T-cell (primary cell): Measurements from ENCODE around the gene SAA4. TPM values are rescaled to one million over a fixed set of nuclear protein-coding genes. Genes with fewer than 3 reads are reported as not detected.
"Not testable (repeated sequence)": the region's sequence is repeated elsewhere in the genome, so short reads cannot be mapped to it uniquely, and the experiment has no call there.

ENCODE experiments used
- ATAC-seq, 4 experiments: fragments of 200-7000 bp in 3 of 4; fragments of 150-1000 bp in 1 of 4; cut with Tn5 transposase; replicated peaks in 1 of 4; 1 replicate in 3 of 4; 2 replicates in 1 of 4; pipeline ENCODE4 v1.10.0; 2021; ENCODE audit warnings: moderate library complexity in 3 of 4, mild to moderate bottlenecking in 2 of 4, moderate number of reproducible peaks in 1 of 4
- CTCF ChIA-PET, 2 donors: fragments of 300-600 bp; sonication (Branson Sonifier 250); formaldehyde crosslinking; loops; one replicate each; lab custom pipeline; 2022; ENCODE audit warnings: antibody characterized with exemption in 2 of 2; lab: Charles Lee
- POLR2A ChIA-PET, 2 donors: fragments of 300-600 bp; sonication (Branson Sonifier 250); formaldehyde crosslinking; loops; one replicate each; lab custom pipeline; 2022; ENCODE audit warnings: antibody characterized with exemption in 2 of 2; lab: Charles Lee
- DNase-seq, 35 experiments: peaks; one replicate each; pipeline versions ENCODE4 v3.0.0 to v3.0.0-alpha.2; 2013 to 2023
- H3K27ac ChIP-seq: one replicate; pipeline ENCODE4 v1.5.1; 2013; ENCODE audit warnings: low read length
- H3K27me3 ChIP-seq, 2 experiments: replicated peaks in 1 of 2; 1 replicate in 1 of 2; 2 replicates in 1 of 2; pipeline versions ENCODE4 v1.6.1 to v1.7.0; 2013; ENCODE audit warnings: low read length in 1 of 2, mixed read lengths in 1 of 2; ENCODE audit not compliant: control insufficient read depth in 2 of 2, insufficient read depth in 2 of 2; ENCODE audit errors: extremely low read depth in 1 of 2
- H3K36me3 ChIP-seq, 2 donors: 1 replicate in 1 of 2; 2 replicates in 1 of 2; pipeline versions ENCODE4 v1.6.1 to v1.7.0; 2013; ENCODE audit warnings: low read length in 1 of 2; ENCODE audit not compliant: control insufficient read depth in 2 of 2, insufficient read depth in 1 of 2; ENCODE audit errors: extremely low read depth in 1 of 2
- H3K4me1 ChIP-seq, 2 experiments: 1 replicate in 1 of 2; 2 replicates in 1 of 2; pipeline versions ENCODE4 v1.6.1 to v1.7.0; 2013; ENCODE audit warnings: low read length in 2 of 2, mixed read lengths in 1 of 2; ENCODE audit not compliant: insufficient read depth in 2 of 2, control insufficient read depth in 1 of 2; ENCODE audit errors: extremely low read depth in 1 of 2
- H3K4me3 ChIP-seq, 2 donors: 1 replicate in 1 of 2; 2 replicates in 1 of 2; pipeline versions ENCODE4 v1.5.1 to v1.7.0; 2013; ENCODE audit warnings: mild to moderate bottlenecking in 2 of 2, low read length in 1 of 2, moderate library complexity in 1 of 2; ENCODE audit not compliant: control insufficient read depth in 1 of 2; ENCODE audit errors: extremely low read depth in 1 of 2
- H3K9me3 ChIP-seq: 2 replicates; pipeline ENCODE4 v1.7.0; 2013
- H3K27ac Mint-ChIP-seq, 2 donors: one replicate each; pipeline ENCODE4 v1.8.0; 2020 to 2021; ENCODE audit warnings: mild to moderate bottlenecking in 2 of 2, mixed read lengths in 2 of 2
- H3K27me3 Mint-ChIP-seq, 2 donors: one replicate each; pipeline ENCODE4 v1.8.0; 2021 to 2022; ENCODE audit warnings: mixed read lengths in 2 of 2
- H3K36me3 Mint-ChIP-seq: one replicate; pipeline ENCODE4 v1.8.0; 2021; ENCODE audit warnings: mixed read lengths
- H3K4me1 Mint-ChIP-seq, 3 donors: one replicate each; pipeline ENCODE4 v1.8.0; 2020 to 2022; ENCODE audit warnings: mixed read lengths in 3 of 3, mild to moderate bottlenecking in 1 of 3
- H3K4me3 Mint-ChIP-seq, 3 donors: one replicate each; pipeline ENCODE4 v1.8.0; 2020 to 2022; ENCODE audit warnings: mild to moderate bottlenecking in 3 of 3, mixed read lengths in 3 of 3, moderate library complexity in 3 of 3
- H3K9me3 Mint-ChIP-seq, 3 donors: one replicate each; pipeline ENCODE4 v1.8.0; 2020 to 2022; ENCODE audit warnings: mixed read lengths in 3 of 3
- WGBS: methylation state at CpG from one replicate; pipeline ENCODE4 v1.1.5; 2013; ENCODE audit warnings: missing lambda C conversion rate; ENCODE audit not compliant: insufficient coverage; 5-methylcytosine and 5-hydroxymethylcytosine counted together
- total RNA-seq, 35 experiments: library from RNA in 6 of 35; stranded (reverse) in 6 of 35; fragments of 120-200 nt in 1 of 35; gene quantifications; one replicate each; pipeline versions ENCODE4 v1.2.1 to v1.2.4 and lab custom pipeline; 2013 to 2026

Gene SAA4
- total RNA-seq, 5 donors from 2014 or later (not counting 1 experiment from before 2014, with no cell fraction given), result 0.54 to 0.93 (median 0.63) TPM; not detected in 2

DNA sequence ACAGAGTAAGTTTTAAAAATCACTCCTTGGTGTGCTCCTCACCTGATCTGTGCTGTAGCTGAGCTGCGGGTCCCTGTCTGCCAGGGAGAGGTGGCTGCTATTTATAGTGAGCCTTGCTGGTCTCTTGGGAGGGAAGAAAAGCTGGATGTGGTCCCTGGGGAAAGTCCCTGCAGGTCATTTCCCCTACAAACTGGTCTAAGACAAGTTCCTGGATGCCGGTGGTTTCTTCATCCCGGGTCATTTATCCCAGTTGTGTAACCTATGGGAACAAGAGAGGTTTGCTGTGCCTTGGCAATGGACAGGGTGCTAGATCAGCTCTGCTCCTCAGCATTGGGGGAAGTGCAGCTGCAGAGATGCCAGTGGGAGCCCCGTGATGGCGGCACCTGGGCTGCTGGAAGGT lies 12.0 kb upstream of the SAA4 start, which contains the start of gene SAA2:
Gene SAA2, minus strand, starts transcription at position 108 of the 400 bp plus-strand sequence. CDS start 657 bp downstream, outside the sequence.
- Histone ChIP-seq H3K4me3 (no peak within 1 kb of the TSS), H3K4me1 (peaks cover 0 to 15% of the 10 kb centered on the region in 2 experiments), H3K27me3 (no peaks in the 10 kb centered on the region), H3K36me3 (no peaks in the 10 kb centered on the region), H3K9me3 (no peaks in the 10 kb centered on the region), H3K27ac (no peak within 1 kb of the TSS)
- Mint-ChIP-seq H3K9me3 (peaks cover 0 to 5% (median 0%) of the 10 kb centered on the region in 3 donors), H3K4me3 (no peak within 1 kb of the TSS), H3K36me3 (no peaks in the 10 kb centered on the region), H3K4me1 (peaks cover 0 to 20% (median 8%) of the 10 kb centered on the region in 3 donors), H3K27ac (no peak within 1 kb of the TSS), H3K27me3 (peaks cover 0 to 3% of the 10 kb centered on the region in 2 donors)
- ChIA-PET CTCF (no interaction called here), POLR2A (no interaction called here)
- WGBS, result 87% methylated on average over 4 of the region's 5 CpGs
- DNase-seq (no peak), ATAC-seq (no peak)

- H3K36me3 Mint-ChIP-seq, H3K4me3 ChIP-seq, H3K9me3 Mint-ChIP-seq, DNase-seq, H3K27me3 ChIP-seq, H3K27me3 Mint-ChIP-seq, H3K9me3 ChIP-seq, H3K36me3 ChIP-seq, ATAC-seq, CTCF ChIA-PET, POLR2A ChIA-PET: not testable (repeated sequence)
- Mint-ChIP-seq H3K4me1 (peaks cover 0 to 20% (median 8%) of the 10 kb centered on the region in 3 donors), H3K27ac (peak overlapping the region; percentile 81 to 94), H3K4me3 (peak overlapping the region in 2 of 3 donors; percentile 69 to 75)
- Histone ChIP-seq H3K4me1 (peaks cover 0 to 15% of the 10 kb centered on the region in 2 experiments), H3K27ac (peak overlapping the region; percentile 67)
- WGBS, result no CpG with 5 or more reads among the region's 6 CpGs
These were observed 10.6 kb upstream of the SAA4 start for GRCh38 chr11:18247191-18247581.

DNA sequence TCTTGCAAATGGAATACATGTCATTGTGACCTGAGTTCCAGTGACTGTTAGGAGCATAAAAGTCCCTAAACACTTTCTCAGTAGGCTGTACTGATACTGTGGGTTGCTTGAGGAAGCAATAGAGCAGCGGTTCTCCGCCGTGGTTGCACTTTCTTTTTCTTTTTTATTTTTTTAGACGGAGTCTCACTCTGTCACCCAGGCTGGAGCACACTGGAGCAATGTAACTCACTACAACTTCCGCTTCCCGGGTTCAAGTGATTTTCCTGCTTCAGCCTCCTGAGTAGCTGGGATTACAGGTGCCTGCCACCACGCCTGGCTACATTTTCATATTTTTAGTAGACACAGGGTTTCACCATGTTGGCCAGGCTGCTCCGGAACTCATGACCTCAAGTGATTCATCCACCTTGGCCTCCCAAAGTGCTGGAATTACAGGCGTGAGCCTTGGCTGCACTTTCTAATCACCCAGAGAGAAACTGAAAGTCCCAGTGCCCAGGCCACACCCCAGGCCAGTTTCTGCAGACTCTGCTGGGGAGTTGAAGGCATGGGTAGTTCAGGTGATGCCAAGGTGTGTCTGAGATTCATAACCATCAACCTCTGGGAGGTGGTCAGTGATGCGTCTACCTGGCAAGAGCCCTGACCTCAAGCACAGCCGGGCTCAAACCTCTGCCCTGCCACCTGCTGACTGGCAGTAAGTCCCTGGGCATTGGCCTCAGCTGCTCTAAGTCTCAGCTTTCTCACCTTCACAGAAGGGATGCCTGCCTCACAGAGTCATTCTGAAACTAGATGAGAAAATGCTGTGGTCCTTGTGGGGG lies 10.0 kb upstream of the SAA4 start:
- peak overlapping the region; percentile 67 for H3K27ac ChIP-seq
- ATAC-seq, result peak; percentile 50 to 74 (median 67)
- CTCF ChIA-PET, H3K27me3 Mint-ChIP-seq, H3K9me3 ChIP-seq, H3K36me3 Mint-ChIP-seq, H3K36me3 ChIP-seq, H3K9me3 Mint-ChIP-seq, H3K27me3 ChIP-seq: not testable (repeated sequence)
- Mint-ChIP-seq H3K27ac (peak overlapping the region; percentile 81 to 94), H3K4me1 (peaks cover 0 to 20% (median 8%) of the 10 kb centered on the region in 3 donors), H3K4me3 (peak overlapping the region; percentile 69 to 75 (median 71))
- peak overlapping the region in 1 of 2 donors; percentile 23 for H3K4me3 ChIP-seq
- peak in 3 of 35 experiments; percentile 5 to 47 (median 16) for DNase-seq
- WGBS, result 15% methylated on average over 7 of the region's 11 CpGs
- POLR2A ChIA-PET, result interaction anchor here in 1 of 2 donors (0.6 kb wide), 1 partner anchor 157 kb away, joined by 3 read pairs; no protein-coding TSS in a partner anchor
- H3K4me1 ChIP-seq, result peaks cover 0 to 15% of the 10 kb centered on the region in 2 experiments

GRCh38 chr11:18245396-18245795 lies 8.8 kb upstream of the SAA4 start:
- Mint-ChIP-seq H3K9me3 (peaks cover 0 to 9% (median 0%) of the 10 kb centered on the region in 3 donors), H3K4me1 (peaks cover 0 to 20% (median 8%) of the 10 kb centered on the region in 3 donors), H3K27me3 (peaks cover 5 to 6% of the 10 kb centered on the region in 2 donors), H3K4me3 (no peak overlapping the region), H3K36me3 (no peaks in the 10 kb centered on the region), H3K27ac (no peak overlapping the region)
- DNase-seq (no peak), ATAC-seq (no peak)
- 100% methylated on average over 2 of the region's 6 CpGs for WGBS
- POLR2A ChIA-PET, result no interaction called here
- Histone ChIP-seq H3K27me3 (no peaks in the 10 kb centered on the region), H3K4me1 (peaks cover 0 to 15% of the 10 kb centered on the region in 2 experiments), H3K9me3 (no peaks in the 10 kb centered on the region), H3K36me3 (no peaks in the 10 kb centered on the region), H3K27ac (no peak overlapping the region), H3K4me3 (no peak overlapping the region)
- CTCF ChIA-PET, result no interaction called here

- no peaks in the 10 kb centered on the region for H3K36me3 Mint-ChIP-seq
- Histone ChIP-seq H3K9me3 (no peaks in the 10 kb centered on the region), H3K27ac (no peak overlapping the region), H3K4me3 (no peak overlapping the region), H3K27me3 (peaks cover 0 to 4% of the 10 kb centered on the region in 2 experiments), H3K4me1 (peaks cover 0 to 15% of the 10 kb centered on the region in 2 experiments), H3K36me3 (no peaks in the 10 kb centered on the region)
- H3K4me1 Mint-ChIP-seq, result peaks cover 0 to 20% (median 8%) of the 10 kb centered on the region in 3 donors
- H3K27ac Mint-ChIP-seq, result peak overlapping the region; percentile 20 to 44
- peak; percentile 10 to 83 (median 44) for DNase-seq
- H3K4me3 Mint-ChIP-seq, result no peak overlapping the region
- ATAC-seq, result peak in 3 of 4 experiments; percentile 29 to 48 (median 39)
- ChIA-PET CTCF (interaction anchor here (0.6 to 1.7 kb wide), 11 partner anchors 26 to 522 kb away, joined by 3 to 7 read pairs (median 3); partner anchors contain the start of genes HPS5 (in 1 of the 2) and LDHA (in 1 of the 2)), POLR2A (interaction anchor here in 1 of 2 donors (0.6 kb wide), 1 partner anchor 37 kb away, joined by 5 read pairs; no protein-coding TSS in a partner anchor)
- H3K9me3 Mint-ChIP-seq, result peaks cover 0 to 9% (median 0%) of the 10 kb centered on the region in 3 donors
- H3K27me3 Mint-ChIP-seq, result peaks cover 15 to 16% of the 10 kb centered on the region in 2 donors
- WGBS, result 0% methylated on average over 1 of the region's 1 CpG
These were observed 7.3 kb upstream of the SAA4 start for GRCh38 chr11:18243783-18244362.

- H3K4me1 ChIP-seq, result peaks cover 0 to 4% of the 10 kb centered on the region in 2 experiments
- H3K9me3 ChIP-seq, result no peaks in the 10 kb centered on the region
- no peak overlapping the region for H3K4me3 ChIP-seq
- H3K27ac Mint-ChIP-seq, result no peak overlapping the region
- no peak overlapping the region for H3K27ac ChIP-seq
- peaks cover 0 to 9% (median 0%) of the 10 kb centered on the region in 3 donors for H3K9me3 Mint-ChIP-seq
- H3K4me3 Mint-ChIP-seq, result no peak overlapping the region
- ChIA-PET CTCF (no interaction called here), POLR2A (no interaction called here)
- H3K36me3 Mint-ChIP-seq, result no peaks in the 10 kb centered on the region
- H3K36me3 ChIP-seq, result no peaks in the 10 kb centered on the region
- ATAC-seq (no peak), DNase-seq (no peak)
- peaks cover 4 to 7% of the 10 kb centered on the region in 2 experiments for H3K27me3 ChIP-seq
- peaks cover 0 to 5% (median 3%) of the 10 kb centered on the region in 3 donors for H3K4me1 Mint-ChIP-seq
- no CpG with 5 or more reads among the region's 1 CpG for WGBS
- peaks cover 28 to 37% of the 10 kb centered on the region in 2 donors for H3K27me3 Mint-ChIP-seq
These were observed 3.1 kb upstream of the SAA4 start for GRCh38 chr11:18239655-18240054.
